Midbrain (tissue), 1 donor: ENCODE measurements around the gene RPS27.

Source experiments
- DNase-seq: peaks from one replicate; lab custom pipeline; 2025; lab: John Stamatoyannopoulos, UW

Gene RPS27

GRCh38 chr1:153990468-153991150 is at the start of gene RPS27:
RPS27 (plus strand) TSS chr1:153990762; CDS start chr1:153990797, 35 bp downstream.
- peak; percentile 98 for DNase-seq

- no peak for DNase-seq
These were observed 48.5 kb upstream of the RPS27 start for GRCh38 chr1:153941826-153942725.

DNA sequence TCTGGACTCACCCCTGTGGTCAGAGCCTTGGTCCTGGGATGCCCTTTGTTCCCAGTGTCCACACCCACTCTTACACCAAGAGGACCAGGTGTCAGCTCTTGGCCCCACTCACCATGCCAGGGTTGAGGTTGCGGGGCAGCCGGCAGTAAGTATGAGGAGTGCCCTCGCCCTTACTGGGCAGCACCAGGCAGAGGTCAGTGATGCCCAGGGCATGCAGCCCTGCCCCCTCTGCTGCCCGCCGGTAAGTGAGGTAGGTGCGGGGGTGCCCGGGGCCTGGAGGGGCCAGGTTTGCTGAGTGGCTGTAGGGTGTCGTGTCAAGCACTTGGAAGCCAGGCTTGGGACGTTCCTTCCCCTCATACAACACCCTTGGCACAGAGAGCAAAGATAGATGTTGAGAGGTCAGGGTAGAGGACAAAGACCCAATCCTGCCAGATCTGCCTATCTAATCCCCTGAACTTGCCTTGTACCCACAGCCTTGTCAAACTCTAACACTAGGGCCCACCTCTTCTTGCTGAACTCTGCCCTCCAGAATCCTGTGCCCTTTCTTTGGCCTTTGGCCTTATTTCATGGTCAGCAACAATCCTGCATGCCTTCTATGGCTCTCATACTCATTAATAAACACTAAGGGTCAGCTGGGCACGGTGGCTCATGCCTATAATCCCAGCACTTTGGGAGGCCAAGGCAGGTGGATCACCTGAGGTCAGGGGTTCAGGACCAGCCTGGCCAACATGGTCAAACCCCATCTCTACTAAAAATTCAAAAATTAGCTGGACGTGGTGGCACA is 47.6 kb upstream of the RPS27 start:
- no peak for DNase-seq

GRCh38 chr1:153944005-153944826 is 46.3 kb upstream of the RPS27 start:
- no peak for DNase-seq

DNA sequence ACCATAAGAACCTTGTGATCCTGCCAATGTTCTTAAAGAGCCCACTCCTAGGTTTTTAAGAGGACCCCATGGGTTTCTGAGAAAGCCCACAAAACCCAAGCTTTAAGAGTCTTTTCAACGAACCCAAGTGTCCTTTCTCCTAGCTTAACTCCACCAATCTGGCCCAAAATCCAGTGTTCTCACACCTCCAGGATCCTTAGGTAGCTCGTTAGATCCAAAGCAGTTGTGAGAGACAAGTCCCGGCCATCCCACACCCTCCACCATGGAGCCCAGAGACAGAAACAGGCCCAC is 45.8 kb upstream of the RPS27 start:
- DNase-seq = no peak

GRCh38 chr1:153945131-153945794 is 45.3 kb upstream of the RPS27 start:
- no peak for DNase-seq

GRCh38 chr1:153945795-153946621 is 44.6 kb upstream of the RPS27 start:
- peak; percentile 68 for DNase-seq

- peak; percentile 86 for DNase-seq
These were observed 43.8 kb upstream of the RPS27 start, which contains the start of gene DENND4B for GRCh38 chr1:153946622-153947241. DENND4B (minus strand) TSS chr1:153946718; CDS start chr1:153944374, 2,344 bp downstream.

DNA sequence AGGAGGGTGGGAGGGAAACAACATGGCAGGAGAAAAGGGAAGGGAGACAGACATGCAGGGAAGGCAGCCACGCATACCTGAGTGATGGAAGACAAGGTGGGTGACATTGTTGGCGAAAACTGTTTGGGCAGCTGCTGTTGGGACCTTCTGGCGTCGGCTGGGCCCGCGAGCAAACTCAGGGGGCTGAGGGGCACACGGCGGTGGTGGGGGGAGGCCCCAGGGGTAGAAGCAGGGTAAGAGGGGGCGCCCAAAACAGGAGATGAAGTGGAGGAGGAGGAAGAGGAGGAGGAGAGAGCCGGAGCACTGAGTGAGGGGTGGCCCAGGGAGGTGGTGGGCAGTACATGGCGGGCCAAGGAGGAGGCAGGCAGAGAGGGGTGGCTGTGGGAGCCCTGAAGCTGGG is 39.4 kb upstream of the RPS27 start:
- DNase-seq = no peak

GRCh38 chr1:153951801-153952200 is 38.8 kb upstream of the RPS27 start:
- no peak for DNase-seq

- no peak for DNase-seq
These were observed 36.6 kb upstream of the RPS27 start for GRCh38 chr1:153953859-153954365.

- no peak for DNase-seq
These were observed 35.7 kb upstream of the RPS27 start for GRCh38 chr1:153954826-153955225.

DNA sequence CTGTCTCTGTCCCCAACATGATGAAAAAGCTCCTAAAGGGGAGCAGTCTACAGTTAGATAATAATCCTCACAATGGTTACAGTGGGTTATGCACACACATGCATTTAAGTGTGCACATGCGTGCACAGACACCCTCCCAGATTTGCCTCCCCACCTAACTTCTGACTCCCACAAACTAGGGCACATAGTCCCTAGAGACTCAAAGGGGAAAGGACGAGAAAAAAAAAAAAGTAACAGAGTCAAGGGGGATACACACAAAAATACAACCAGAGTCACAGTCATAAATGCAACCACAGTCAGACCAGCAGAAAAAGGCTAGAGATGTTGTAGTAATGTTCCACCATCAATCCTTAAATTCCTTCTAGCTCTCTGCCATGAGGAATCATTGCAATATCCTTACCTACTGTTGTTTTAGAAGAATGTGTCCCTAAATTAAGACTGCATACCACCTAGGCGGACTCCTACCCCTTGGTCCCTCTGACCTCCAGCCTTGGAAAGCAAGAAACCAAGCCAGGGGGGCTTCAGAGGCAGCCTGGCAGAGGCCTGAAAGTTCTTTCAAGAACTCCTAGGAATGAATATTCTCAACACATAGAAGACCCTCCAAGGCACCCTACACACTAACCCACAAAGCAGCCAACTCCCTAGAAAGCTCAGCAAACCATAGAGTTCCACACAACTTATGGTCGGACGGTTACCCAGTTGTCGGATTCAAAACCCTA is 33.4 kb upstream of the RPS27 start:
- no peak for DNase-seq

DNA sequence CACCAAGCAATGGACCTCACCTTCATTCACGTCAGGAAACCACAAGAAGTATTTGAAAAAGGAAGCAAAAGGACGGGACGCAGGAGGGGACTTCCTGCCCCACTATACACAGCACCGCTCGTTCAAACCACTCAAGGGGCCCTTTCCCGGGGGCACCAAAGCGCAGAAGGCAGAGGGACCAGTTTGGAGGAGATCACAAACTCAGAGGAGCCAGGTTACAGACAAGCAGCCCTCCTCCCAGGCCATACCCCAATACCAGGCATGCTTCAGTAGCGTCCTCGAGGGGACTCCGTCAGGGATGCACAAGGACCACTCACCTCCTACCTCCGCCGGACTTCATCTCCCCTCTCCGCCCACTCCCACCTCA is 32.8 kb upstream of the RPS27 start:
- DNase-seq = no peak

DNA sequence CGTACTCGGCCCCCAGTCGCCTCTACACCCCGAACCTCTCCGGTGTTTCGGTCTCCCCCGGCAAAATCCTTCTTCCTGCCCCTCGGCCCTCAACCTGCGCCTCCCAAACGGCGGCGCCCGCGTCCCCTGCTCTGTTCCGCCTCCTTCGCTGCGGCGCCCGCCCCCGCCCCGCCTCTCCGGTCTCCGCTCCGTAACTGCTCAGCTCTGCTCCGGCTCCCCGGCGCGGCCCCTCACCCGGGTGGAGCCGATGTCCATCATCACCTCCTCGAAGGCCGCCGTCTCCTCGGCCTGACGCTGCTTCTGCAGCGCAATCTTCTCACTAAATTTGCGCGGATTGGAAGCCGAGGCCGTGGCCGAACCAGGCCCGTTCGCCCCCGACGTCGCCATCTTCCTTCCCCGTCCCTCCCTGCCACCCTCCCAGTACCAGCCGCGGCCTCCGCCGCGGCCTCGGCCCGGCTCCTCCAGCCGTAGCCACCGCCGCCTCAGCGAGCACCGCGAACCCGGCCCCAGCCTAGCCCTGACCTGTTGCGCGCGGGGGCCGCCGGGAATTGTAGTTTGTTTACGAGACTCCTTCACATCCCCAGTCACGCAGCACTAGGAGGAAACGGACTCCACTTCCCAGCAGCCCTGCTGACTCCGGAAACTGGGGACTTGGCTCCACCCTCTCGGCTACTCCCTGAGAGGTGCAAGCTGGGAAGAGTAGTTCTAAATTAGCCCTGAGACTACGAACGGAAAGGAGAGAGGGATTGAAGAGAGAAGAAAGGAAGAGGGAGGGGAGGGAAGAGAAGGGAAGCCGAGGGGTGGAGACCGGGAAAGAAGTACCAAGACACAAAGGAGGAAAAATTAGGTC is 32.2 kb upstream of the RPS27 start, which contains the start of gene CRTC2:
Gene CRTC2, minus strand, starts transcription at position 502 of the 850 bp plus-strand sequence. Its CDS starts 115 bp downstream, at position 387.
- DNase-seq = peak; percentile 98

DNA sequence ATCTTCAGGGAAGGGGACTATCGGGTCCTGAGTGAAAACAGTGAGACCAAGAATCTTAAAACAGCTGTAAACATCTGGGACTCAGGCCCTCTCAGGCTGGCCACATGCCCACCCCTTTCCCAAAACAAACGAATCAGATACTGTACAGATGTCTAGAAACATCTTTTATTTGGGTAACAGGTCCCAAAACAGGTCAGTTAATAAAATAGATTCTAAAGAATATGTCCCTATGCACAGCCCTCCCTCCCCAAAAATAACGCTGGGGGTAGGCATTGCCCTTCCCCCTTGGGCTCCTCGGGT is 31.7 kb upstream of the RPS27 start:
- DNase-seq = no peak

DNA sequence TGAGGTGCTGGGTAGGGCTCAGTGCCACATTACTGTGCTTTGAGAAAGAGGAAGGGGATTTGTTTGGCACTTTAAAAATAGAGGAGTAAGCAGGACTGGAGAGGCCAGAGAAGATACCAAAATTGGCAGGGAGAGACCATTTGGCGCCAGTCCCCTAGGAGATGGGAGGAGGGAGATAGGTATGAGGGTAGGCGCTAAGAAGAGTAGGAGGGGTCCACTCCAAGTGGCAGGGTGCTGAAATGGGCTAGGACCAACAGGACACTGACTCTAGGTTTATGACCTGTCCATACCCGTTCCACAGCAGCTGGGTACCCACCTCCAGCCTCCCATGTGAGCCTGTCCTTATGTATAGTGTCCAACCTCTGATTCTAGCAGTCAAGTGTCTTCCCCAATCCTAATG is 31.1 kb upstream of the RPS27 start:
- DNase-seq = no peak

DNA sequence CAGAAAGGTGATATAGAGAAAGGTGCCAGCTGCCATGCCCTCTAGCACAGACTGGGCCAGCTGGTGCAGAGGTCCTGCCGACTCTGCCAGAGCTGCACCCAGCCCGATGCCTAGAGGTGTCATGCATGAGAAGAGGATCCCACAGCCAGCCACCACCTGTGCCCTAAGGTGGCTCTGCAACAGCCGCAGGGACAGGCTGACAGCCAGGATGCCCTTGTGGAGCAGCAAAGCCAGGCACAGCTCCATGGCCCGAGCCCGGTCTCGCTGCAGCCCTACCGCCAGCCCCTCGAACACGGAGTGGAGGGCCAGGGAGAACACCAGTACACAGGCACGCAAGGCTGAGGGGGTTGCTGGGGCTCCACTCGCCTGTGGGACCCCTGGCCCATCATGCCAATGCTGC is 30.4 kb upstream of the RPS27 start:
- DNase-seq = no peak
